MCF 10A (cell line): ENCODE results near the gene UGT2B28. TPM values are rescaled to one million over a fixed set of nuclear protein-coding genes. Genes with fewer than 3 reads are reported as not detected.
"Not testable (repeated sequence)": the region's sequence is repeated elsewhere in the genome, so short reads cannot be mapped to it uniquely, and the experiment has no call there.

Experiments used
- BruUV-seq: library from RNA; stranded (reverse); fragments of 400-500 nt; replicated peaks from 2 replicates; lab custom pipeline; 2021; lab: Mats Ljungman, UMichigan
- CTCF ChIA-PET: fragments of 300-600 bp; sonication (Branson Sonifier 250); formaldehyde crosslinking; extraction: SDS; loops from one replicate; lab custom pipeline; 2021; ENCODE audit warnings: antibody characterized with exemption, inconsistent platforms; lab: Yijun Ruan, JAX
- POLR2A ChIA-PET: fragments of 300-600, 350-650 bp; sonication (Branson Sonifier 250); formaldehyde crosslinking; extraction: SDS; loops from one replicate; lab custom pipeline; 2020; ENCODE audit warnings: antibody characterized with exemption, inconsistent platforms; lab: Yijun Ruan, JAX
- DNase-seq: peaks from one replicate; pipeline ENCODE4 v3.0.0-alpha.2; 2018; ENCODE audit not compliant: unreplicated experiment
- H3K27ac Mint-ChIP-seq: one replicate; pipeline ENCODE4 v1.8.0; 2022; ENCODE audit warnings: mild to moderate bottlenecking, low read depth, mixed read lengths; ENCODE audit not compliant: unreplicated experiment
- H3K27me3 Mint-ChIP-seq: one replicate; pipeline ENCODE4 v1.8.0; 2022; ENCODE audit warnings: mixed read lengths; ENCODE audit not compliant: insufficient read depth, unreplicated experiment
- H3K36me3 Mint-ChIP-seq: one replicate; pipeline ENCODE4 v1.8.0; 2022; ENCODE audit warnings: mild to moderate bottlenecking, moderate library complexity, mixed read lengths; ENCODE audit not compliant: insufficient read depth, unreplicated experiment
- H3K4me1 Mint-ChIP-seq: one replicate; pipeline ENCODE4 v1.8.0; 2022; ENCODE audit warnings: mixed read lengths; ENCODE audit not compliant: insufficient read depth, unreplicated experiment
- H3K4me3 Mint-ChIP-seq: one replicate; pipeline ENCODE4 v1.8.0; 2022; ENCODE audit warnings: mild to moderate bottlenecking, moderate library complexity, mixed read lengths; ENCODE audit not compliant: unreplicated experiment
- H3K9me3 Mint-ChIP-seq: one replicate; pipeline ENCODE4 v1.8.0; 2022; ENCODE audit warnings: mixed read lengths; ENCODE audit not compliant: unreplicated experiment
- intact Hi-C: fragments of 100-400 bp; cut with micrococcal nuclease; formaldehyde crosslinking; loops from 2 replicates; pipeline ENCODE4 v1.14.1; 2022
- total RNA-seq: library from RNA; stranded (reverse); gene quantifications from 2 replicates; pipeline ENCODE4 v1.2.3, GENCODE V29; 2022

The UGT2B28 gene
- total RNA-seq, 1 experiment from 2014 or later = not detected

GRCh38 chr4:69253147-69253772, 27.0 kb upstream of the UGT2B28 start:
- H3K4me1 Mint-ChIP-seq, intact Hi-C loops, POLR2A ChIA-PET, DNase-seq, H3K27ac Mint-ChIP-seq, H3K27me3 Mint-ChIP-seq, H3K4me3 Mint-ChIP-seq, CTCF ChIA-PET, H3K9me3 Mint-ChIP-seq, BruUV-seq, H3K36me3 Mint-ChIP-seq: not testable (repeated sequence)

GRCh38 chr4:69268612-69269011, 11.7 kb upstream of the UGT2B28 start:
- CTCF ChIA-PET, H3K4me3 Mint-ChIP-seq, H3K9me3 Mint-ChIP-seq, intact Hi-C loops, BruUV-seq, POLR2A ChIA-PET, H3K4me1 Mint-ChIP-seq, H3K27me3 Mint-ChIP-seq, H3K27ac Mint-ChIP-seq, H3K36me3 Mint-ChIP-seq, DNase-seq: not testable (repeated sequence)

- DNase-seq, CTCF ChIA-PET, H3K4me1 Mint-ChIP-seq, intact Hi-C loops, BruUV-seq, H3K4me3 Mint-ChIP-seq, POLR2A ChIA-PET, H3K27ac Mint-ChIP-seq, H3K9me3 Mint-ChIP-seq, H3K27me3 Mint-ChIP-seq, H3K36me3 Mint-ChIP-seq: not testable (repeated sequence)
These were observed 16.1 kb downstream of the UGT2B28 start for GRCh38 chr4:69296356-69296755.

GRCh38 chr4:69308426-69309033, 28.3 kb downstream of the UGT2B28 start:
- H3K9me3 Mint-ChIP-seq, H3K4me1 Mint-ChIP-seq, H3K27me3 Mint-ChIP-seq, H3K4me3 Mint-ChIP-seq, POLR2A ChIA-PET, H3K27ac Mint-ChIP-seq, H3K36me3 Mint-ChIP-seq, DNase-seq, intact Hi-C loops, BruUV-seq: not testable (repeated sequence)
- CTCF ChIA-PET = interaction anchor here (1.0 to 1.8 kb wide), 2 partner anchors 10 to 573 kb away, joined by 3 to 10 read pairs; no protein-coding TSS in a partner anchor

GRCh38 chr4:69309549-69310076, 29.3 kb downstream of the UGT2B28 start:
- H3K9me3 Mint-ChIP-seq, H3K27me3 Mint-ChIP-seq, intact Hi-C loops, BruUV-seq, H3K36me3 Mint-ChIP-seq, H3K4me3 Mint-ChIP-seq, H3K4me1 Mint-ChIP-seq, DNase-seq, H3K27ac Mint-ChIP-seq, POLR2A ChIA-PET: not testable (repeated sequence)
- CTCF ChIA-PET = interaction anchor here (0.6 to 1.8 kb wide), 4 partner anchors 9 to 815 kb away, joined by 3 to 10 read pairs (median 4); no protein-coding TSS in a partner anchor

GRCh38 chr4:69310262-69310661, 30.0 kb downstream of the UGT2B28 start:
- BruUV-seq, intact Hi-C loops, H3K4me1 Mint-ChIP-seq, H3K9me3 Mint-ChIP-seq, H3K36me3 Mint-ChIP-seq, DNase-seq, H3K27me3 Mint-ChIP-seq, POLR2A ChIA-PET, H3K4me3 Mint-ChIP-seq, H3K27ac Mint-ChIP-seq: not testable (repeated sequence)
- CTCF ChIA-PET = interaction anchor here (1.8 kb wide), 1 partner anchor 8 kb away, joined by 10 read pairs; no protein-coding TSS in a partner anchor
